HG03575 (cell line): ENCODE data around the gene ZNF398.
"Not testable (repeated sequence)": the region's sequence is repeated elsewhere in the genome, so short reads cannot be mapped to it uniquely, and the experiment has no call there.

Experiments
- ATAC-seq: cut with Tn5 transposase; IDR thresholded peaks from one replicate; pipeline ENCODE4 v1.9.1; 2021; ENCODE audit not compliant: unreplicated experiment, insufficient number of reproducible peaks, low FRiP score; ENCODE audit errors: extremely low read depth

ZNF398 gene, protein sequence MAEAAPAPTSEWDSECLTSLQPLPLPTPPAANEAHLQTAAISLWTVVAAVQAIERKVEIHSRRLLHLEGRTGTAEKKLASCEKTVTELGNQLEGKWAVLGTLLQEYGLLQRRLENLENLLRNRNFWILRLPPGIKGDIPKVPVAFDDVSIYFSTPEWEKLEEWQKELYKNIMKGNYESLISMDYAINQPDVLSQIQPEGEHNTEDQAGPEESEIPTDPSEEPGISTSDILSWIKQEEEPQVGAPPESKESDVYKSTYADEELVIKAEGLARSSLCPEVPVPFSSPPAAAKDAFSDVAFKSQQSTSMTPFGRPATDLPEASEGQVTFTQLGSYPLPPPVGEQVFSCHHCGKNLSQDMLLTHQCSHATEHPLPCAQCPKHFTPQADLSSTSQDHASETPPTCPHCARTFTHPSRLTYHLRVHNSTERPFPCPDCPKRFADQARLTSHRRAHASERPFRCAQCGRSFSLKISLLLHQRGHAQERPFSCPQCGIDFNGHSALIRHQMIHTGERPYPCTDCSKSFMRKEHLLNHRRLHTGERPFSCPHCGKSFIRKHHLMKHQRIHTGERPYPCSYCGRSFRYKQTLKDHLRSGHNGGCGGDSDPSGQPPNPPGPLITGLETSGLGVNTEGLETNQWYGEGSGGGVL

DNA sequence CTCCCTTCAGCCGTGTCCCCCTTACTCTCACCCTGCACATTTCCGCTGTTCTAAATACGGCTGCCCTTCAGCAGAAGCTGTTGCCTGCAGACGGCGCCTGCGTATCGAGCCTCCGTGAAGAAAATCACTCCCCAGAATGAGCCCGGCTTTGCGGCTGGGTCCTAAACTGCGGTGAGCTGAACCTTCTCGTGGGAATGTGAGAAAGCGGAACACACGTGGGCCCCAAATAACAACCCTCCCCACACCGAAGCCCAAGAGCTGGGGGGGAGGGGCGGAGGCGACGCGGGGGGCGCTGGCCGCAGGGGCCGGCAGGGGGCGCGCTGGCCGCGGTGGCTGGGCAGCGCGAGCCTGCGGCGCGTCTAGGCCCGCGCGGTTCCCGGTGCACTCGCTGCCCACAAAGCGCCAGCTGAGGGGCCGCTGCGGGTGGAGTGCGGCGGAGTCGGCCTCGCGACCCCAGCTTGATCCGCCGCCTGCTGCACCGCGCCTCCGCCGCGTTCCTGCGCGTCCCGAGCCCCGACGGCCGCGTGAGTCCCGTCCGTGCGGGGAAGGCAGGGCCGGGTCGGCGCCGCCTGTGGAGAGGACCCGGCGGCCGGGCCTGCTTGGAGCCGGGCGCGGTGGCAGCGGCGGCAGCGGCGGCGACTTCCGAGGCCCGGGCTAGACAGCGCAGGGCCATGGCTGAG lies at the start of gene ZNF398:
Gene ZNF398 (plus strand): TSS at position 382 of the 680 bp plus-strand sequence. CDS start 290 bp downstream, at position 672.
- peak; percentile 37 for ATAC-seq

DNA sequence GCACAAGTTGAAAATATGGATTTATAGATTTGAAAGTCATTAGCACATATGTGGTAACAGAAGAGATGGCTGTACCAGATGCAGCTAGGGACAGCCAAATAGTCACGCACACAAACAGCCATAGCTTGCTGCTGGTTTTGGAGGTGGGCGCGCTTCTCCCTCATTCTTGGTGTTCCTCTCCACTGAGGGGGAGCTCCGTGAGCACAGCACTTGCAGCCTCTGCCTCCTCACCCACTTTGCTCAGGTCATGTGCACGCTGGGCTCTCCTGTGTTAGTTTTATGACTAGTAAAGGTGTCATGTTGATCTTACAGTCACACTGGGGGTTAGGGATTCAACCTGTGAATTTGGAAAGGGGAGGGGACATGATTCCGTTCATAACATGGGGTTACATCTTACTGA lies 48.2 kb upstream of the ZNF398 start:
- no peak for ATAC-seq

DNA sequence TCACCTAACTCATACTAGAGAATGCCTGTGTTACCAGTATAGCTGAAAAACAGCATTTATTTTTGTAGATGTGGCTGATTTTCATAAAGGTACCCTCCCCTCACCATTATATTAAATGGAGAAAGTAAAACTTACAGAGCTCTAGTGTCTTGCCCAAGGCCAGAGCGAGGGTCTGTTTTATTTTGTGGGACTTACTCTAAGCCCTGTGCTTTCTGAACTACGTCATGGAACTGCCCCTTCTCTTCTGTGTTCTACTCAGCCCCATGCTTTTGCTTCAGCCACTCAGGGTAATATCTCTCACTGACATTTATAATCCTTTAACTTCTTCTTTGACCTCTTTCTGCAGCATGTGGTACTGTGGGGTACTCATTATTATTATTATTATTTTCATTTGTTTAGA lies 46.4 kb upstream of the ZNF398 start:
- no peak for ATAC-seq

DNA sequence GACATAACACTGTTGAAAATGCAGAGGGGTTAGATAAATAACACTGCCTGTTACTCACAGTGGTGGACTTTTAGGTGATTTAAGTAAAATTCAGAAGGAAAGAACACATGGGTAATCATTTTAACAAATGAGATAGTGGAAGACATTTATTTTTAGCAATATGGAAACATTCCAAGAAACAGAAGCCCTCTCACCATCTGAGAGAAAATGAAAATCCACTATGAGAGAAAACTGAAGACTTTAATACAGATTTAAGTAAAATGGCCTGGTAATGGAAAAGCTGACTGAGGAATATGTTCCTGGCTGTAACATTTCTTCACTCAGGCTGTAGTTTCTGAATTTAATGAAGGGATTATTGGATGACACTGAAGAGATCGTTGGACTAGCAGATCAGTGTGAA lies 44.6 kb upstream of the ZNF398 start:
- ATAC-seq, result no peak

DNA sequence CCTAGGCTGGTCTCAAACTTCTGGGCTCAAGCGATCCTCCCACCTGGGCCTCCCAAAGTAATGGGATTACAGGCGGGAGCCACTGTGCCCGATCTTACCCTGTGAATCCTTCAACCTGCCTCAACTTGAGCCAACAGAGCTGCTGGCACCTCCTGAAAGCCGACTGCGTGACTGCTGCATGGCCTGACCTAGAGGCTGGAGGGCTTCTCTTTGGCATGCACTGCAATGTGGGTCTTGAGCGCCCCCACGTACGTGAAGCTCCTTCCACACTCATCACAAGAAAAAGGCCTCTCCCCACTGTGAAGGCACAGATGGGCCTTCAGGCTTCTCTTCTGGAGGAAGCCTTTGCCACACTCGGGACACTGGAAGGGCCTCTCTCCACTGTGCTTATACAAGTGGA lies 43.8 kb upstream of the ZNF398 start:
- no peak for ATAC-seq

DNA sequence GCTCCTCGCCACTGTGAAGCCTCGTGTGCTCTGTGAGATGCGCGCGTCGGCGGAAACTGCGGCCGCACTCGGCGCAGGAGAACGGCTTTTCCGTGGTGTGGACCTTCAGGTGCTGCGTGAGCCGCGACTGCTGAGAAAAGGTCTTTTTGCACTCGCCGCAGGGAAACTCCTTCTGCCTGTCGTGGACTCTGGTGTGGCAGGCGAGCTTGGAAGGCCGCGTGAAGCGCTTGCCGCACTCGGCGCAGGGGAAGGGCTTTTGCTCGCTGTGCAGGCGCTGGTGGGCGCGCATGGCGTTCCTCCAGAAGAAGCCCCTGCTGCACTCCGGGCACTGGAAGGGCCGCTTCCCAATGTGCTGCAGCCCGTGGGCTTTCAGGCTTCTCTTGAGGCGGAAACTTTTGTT lies 43.0 kb upstream of the ZNF398 start:
- no peak for ATAC-seq

DNA sequence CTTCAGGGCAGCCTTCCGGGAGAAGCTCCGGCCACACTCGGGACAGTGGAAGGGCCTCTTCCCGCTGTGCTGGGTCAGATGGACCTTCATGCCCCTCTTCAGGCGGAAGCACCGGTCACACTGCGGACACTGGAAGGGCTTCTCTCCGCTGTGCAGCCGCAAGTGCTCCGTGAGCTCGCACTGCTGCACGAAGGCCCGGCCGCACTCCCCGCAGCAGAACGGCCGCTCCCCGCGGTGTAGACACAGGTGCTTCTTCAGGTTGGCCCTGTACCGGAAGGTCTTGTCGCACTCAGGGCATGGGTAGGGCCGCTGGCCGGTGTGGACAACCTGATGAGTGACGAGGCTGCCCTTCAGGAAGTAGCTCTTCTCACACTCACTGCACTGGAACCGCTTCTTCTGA lies 42.5 kb upstream of the ZNF398 start:
- ATAC-seq, result no peak

DNA sequence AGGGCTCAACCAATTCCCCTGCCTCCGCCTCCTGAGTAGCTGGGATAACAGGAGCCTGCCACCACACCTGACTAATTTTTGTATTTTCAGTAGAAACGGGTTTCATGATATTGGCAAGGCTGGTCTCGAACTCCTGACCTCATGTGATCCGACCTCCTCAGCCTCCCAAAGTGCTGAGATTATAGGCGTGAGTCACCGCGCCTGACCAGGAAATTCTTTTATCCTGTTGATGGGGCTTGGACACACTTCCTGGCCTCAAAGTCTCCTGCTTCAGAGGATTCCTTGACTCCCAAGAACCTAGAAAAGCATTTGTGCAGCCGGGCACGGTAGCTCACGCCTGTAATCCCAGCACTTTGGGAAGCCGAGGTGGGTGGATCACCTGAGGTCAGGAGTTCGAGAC lies 37.3 kb upstream of the ZNF398 start:
- ATAC-seq, result no peak

DNA sequence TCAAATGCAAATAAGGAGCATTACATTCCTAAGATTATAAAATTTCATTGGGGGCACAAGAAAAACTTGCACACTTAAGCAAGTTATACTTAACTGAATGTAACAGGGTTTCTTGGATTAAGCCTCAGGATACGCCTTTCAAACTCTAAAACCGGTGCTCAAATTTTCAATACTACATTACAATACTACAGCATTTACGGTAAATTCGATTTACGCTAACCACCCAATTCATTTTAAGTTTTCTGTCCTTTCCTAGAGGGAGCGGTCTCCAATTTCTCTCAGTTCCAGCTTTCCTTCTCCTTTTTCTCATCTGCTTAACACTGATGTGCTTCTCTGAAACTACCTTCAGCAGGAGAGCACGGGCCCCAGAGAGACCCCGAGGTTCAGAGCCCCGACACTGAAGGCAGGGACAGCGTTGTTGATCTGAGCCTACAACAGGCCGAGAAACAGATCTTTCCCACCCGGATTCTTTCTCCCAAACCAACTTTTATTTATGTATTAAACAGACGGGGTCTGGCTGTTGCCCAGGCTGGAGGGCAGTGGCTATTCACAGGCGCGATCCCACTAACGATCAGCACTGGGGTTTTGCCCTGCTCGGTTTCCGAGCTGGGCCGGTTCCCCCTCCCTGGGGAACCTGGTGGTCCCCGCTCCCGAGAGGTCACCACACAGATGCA lies 21.9 kb upstream of the ZNF398 start:
- no peak for ATAC-seq

DNA sequence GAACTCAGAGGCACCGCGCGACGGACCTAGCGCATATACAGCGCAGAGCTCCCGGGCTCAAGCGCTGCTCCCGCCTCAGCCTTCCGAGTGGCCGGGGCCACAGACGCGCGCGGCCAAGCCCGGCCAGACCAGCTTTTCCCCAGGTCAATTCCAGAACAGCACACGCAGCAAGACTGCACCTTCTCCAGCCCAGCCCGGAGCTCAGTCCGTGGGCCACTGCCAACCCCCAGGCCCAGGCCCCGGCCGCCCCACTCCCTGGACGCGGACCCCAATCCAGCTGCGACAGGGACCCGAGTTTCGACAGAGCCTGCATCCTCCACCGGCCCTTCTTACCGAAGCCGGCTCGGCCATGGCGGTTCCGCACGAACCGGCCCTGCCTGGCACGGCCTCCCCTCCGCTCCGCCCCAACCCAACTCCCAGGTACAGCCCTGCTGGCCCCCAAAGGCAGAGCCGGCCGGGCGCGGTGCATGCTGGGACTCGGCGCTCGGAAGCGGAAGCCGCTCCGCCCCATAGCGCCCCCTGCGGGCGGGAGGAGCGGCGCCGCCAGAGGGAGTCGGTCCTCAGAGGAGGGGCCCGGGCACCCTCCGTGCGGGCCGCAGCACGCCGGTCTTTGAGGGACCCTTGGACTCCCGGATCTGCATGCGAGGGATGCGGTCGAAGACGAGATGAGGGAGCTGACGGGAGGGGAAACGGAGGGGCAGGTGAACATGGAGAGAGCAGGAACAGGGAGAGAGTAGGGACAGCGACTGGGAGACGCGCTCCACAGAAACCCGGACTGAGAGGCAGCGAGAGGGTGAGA lies 21.2 kb upstream of the ZNF398 start, which contains the start of gene ZNF425:
Gene ZNF425 (minus strand): TSS at position 462 of the 799 bp plus-strand sequence. CDS start 111 bp downstream, at position 351.
- ATAC-seq, result peak; percentile 46

DNA sequence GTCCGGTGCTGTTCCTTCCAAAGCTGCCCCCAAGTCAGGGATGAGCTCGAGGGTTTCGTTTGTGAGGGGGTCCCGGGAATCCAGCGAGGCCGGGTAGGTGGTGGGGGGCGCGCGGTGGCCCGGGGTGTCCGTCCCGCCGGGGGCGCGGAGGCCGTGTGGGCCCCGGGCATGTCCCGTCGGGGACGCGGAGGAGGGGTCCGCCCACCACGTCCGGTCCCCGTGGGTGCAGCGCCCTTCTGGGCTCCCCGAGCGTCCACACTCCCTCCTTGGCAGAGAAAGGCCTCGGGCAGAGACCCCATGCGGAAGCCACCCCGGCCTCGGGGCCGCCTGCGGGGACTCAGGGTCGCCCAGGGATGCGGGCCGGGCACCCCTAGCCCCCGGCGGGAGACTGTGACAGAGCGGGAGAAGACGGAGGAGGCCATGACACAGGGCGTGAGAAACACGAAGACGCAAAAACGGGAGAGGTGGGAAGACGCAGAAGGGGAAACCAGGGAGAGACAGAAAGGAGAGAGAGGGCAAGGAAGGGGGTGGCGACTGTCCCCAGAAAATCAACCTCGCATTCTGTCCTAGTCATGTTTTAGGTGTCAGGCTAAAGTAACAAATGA lies 20.5 kb upstream of the ZNF398 start:
- ATAC-seq, result no peak

DNA sequence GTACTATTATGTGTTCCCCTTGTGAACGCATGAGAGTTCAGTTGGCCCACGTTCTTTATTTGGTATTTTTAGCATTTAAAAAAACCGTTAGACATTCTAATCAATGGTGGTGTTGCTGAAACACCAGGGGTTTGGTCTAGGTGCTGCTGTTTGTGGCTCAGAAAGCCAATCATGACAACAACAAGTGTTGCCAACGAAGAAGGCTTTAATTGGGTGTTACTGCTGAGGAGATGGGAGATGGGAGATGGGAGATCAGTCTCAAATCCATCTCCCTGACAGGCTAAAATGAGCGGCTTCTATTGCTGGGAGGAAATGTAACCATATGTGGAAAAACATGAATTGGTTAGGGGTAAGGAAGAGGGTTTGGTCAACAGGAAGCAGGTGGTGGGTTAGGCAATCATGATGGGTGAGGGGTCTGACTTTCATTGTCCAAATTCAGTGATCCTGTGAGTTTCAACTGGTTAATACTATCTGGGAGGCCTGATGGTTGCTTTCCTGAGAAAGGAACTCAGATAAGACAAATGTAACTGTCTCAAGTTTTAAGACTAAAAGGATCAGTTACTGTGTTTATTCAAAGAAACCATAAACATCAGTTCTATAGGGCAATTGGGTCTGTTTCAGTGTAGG lies 16.6 kb upstream of the ZNF398 start:
- no peak for ATAC-seq

DNA sequence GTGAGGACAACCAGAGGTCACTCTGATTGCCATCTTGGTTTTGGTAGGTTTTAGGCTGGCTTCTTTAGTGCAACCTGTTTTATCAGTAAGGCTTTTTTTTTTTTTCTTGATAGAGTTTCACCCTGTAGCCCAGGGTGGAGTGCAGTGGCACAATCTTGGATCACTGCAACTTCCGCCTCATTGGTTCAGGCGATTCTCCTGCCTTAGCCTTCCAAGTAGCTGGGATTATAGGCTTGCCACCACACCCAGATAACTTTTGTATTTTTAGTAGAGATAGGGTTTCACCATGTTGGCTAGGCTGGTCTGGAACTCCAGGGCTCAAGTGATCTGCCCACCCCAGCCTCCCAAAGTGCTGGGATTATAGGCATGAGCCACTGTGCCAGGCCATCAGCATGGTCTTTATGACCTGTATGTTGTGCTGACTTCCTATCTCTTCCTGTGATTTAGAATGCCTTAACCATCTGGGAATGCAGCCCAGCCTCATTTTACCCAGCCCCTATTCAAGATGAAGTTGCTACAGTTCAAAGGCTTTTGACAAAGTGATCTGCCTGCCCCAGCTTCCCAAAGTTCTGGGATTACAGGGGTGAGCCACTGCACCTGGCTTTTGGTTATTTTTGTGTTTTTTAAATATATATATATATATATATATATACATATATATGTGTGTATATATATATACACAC lies 14.1 kb upstream of the ZNF398 start:
- ATAC-seq, result no peak

DNA sequence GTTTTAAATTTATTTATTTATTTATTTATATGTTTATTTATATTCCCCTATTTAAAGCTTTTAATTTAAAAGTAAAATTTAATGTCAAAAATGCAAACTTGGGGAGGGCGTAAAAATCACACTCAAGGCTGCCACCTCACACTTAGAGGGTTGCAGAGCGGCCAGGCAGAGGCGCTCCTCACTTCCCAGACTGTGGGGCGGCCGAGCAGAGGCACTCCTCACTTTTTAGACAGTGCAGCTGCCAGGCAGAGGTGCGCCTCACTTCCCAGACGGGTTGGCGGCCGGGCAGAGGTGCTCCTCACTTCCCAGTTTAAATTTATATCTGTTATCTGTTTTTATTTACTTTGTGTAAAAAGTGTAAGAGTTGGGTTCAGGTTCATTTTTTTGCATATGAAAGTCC lies 11.1 kb upstream of the ZNF398 start:
- no peak for ATAC-seq

DNA sequence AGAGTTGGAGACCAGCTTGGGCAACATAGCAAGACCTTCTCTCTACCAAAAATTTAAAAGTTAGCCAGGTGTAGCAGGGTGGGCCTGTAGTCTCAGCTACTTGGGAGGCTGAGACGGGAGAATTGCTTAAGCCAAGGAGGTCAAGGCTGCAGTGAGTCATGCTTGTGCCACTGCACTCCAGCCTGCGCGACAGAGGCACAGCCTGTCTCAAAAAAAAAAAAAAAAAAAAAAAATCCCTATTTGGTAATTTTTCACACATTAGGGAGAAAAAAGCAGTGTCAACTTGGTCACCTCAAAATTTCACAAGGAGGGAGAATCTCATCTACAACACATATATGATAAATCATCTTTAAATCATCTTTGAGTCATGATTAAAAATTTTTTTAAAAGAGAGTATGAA lies 6.4 kb upstream of the ZNF398 start:
- ATAC-seq, result no peak

DNA sequence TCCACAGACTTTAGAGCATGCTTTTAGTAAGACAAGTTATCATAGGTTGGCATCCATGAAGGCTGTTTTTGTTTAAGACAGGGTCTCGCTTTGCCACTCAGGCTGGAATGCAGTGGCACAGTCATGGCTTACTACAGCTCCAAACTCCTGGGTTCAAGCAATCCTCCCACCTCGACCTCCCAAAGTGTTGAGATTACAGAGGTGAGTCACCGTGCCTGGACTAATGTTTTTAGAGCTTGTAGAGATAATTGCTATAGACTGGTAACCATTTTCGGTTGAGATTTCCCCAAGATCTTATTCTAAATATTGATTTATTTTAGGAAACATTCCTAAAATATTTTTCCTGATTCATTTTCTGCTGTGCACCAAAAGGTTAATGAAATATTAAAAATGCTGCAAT lies 5.4 kb upstream of the ZNF398 start:
- ATAC-seq, result no peak

DNA sequence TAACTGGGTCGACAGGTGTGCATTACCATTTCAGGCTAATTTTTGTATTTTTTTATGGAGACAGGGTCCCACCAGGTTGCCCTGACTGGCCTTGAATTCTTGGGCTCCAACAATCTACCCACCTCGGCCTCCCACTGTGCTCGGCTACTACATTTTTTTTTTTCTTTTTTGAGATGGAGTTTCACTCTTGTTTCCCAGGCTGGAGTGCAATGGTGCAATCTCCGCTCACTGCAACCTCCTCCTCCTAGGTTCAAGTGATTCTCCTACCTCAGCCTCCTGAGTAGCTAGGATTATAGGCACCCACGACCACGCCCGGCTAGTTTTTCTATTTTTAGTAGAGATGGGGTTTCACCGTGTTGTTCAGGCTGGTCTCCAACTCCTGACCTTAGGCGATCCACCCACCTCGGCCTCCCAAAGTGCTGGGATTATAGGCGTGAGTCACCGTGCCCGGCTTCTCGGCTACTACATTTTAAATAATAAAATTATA lies 2.8 kb upstream of the ZNF398 start:
- ATAC-seq, result not testable (repeated sequence)
